ENCODE data around the gene CHST9.

CHST9 gene

DNA sequence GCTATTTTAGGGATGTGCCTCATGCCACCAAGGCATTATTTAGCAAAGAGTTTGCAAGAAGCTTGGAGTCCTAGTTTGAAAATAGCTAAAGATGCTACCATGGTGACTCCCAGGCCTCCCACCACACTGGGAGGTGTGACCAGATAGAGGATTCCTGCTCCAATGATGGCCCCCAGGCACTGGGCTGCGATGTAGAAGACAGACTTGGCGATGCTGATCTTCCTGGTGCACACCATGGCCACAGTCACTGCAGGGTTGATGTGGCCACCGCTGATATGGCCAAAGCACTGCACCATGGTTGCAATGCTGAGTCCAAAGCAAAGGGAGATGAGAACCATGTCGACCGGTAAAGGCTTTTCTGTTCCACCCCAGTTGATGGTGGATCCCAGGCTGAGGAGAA lies 323.0 kb downstream of the CHST9 start:
- ATAC-seq, result no peak
